ENCODE results near the gene RTTN.

RTTN gene

DNA sequence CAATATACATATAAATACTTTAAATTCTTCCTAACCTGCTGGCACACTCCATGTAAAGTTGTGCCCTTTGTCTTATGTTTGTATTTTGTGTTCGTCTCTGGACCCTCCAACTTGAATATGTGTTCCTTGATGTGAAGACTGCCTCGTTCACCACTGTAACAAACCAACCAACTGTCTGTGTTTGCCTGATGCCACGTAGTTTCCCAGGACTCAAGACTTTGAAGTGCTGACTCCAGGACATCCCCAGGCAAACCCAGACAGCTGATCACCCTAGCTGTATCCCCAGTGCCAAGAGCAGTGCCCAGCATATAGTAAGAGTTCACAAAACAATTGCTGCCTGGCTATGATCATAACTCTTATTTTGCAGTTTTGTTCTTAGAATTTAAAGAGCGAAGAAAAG is 242.3 kb downstream of the RTTN start:
- DNase-seq = no peak

DNA sequence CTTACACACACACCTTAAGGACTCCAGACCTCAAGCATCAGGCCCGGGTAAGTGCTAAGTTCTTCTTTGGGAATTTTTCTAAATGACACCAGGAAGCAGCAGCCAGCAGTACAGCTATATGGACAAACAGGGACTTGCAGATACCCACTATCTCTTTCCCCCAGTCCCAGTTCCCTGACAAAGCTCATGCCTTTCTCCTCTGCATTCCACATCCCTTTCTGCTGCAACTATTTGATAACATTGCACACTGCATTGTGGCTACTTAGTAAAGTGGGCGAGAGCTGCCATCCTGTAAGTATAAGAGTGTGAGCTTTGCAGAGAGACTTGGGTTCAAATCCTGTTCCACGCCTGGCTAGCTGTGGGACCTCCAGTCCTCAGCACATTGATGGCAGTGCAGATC is 243.8 kb downstream of the RTTN start:
- DNase-seq = no peak

DNA sequence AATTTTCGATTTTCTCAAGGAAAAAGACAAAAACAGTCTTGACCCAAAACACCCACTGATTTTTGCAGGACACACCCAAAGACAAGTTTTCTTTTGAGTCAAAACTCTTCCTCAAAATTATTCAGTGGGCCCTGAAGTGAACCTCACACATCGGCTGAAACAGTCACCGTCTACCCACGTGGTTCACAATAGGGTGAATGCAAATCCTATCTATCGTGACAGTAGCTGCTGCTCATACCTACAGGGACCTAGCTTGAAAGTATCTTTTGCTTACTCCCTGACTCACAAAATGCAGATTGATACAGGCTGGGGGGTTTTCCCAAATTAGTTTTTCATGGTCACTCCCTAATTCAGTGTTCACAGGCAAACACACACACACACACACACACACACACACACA is 247.1 kb downstream of the RTTN start:
- DNase-seq = no peak

DNA sequence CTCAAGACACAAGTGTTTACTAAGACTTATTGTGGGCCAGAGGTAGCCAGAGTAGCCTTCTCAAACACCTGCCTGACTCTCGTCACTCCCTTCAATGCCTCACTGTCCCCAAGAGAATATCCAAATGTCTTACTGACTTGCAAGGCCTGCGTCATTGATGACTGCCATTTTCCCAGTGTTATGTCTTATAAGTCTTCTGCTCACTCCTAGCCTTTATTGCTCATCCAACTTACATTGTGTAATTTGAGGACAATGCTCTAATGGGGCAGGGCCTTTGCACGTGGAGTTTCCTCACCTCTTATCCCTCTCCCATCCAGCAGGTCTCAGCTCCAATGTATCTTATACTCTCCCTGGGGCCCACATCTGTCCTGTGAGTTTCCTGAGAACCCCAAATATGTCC is 247.7 kb downstream of the RTTN start:
- DNase-seq = no peak

DNA sequence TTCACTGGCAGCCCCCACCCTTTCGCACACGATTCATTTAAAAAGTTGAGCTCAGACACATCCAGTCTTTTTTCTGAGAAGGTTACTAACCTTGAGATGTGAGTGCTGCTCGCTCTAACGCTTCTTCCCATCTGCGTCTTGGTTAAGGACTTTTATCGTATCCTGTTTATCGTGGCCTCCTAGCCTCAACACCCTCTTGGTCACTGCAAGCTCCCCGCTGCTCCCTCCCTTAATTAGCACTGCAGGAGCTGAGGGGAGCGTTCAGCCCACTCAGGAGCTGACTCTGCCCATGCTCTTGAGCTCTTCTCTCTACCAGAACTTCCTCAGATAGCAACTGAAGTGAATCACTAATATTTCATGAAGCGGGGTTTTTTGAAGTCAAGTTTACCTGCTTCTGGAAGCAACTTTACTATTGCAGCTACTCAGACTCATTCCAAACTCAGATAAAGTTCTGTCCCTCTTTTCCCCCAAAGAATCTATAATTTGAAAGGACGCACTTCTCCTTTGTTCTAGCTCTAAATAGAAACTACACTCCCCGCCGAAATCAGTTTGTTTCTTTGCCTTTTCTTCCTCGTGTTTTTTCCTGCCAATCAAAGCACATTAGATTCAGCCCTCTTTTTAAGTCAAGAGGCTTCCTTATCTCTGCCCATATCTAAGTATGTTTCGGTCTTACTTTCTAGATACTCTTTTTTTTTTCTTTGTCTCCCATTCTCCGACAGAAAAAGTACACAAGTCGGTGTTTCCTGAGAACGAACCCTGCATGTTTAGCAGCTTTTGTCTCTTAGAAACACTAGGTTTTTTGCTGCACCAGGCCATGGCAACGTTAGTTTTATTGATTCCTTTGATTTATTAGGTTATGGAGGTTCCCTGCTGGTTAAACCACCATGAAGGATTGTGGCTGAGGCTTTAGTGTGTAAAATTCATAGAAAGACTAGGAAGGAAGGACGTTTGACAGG is 248.5 kb downstream of the RTTN start:
- no peak for DNase-seq

DNA sequence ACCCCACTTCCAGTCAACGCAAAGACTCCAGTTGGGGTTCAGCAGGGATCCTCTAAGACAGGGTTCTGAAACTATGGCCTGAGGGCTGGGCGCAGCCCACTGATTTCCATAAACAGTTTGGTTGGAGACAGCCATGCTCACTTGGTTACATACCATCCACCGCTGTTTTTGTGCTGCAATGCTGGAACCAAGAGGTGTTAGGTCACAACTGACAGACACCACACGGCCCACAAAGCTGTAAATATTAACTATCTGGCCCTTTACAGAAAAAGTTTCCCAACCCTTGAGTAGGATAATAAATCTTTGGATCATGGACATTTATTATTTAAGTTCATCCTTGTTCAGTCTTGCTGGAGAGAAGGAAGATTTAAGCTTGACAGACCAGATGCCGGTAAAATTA is 249.4 kb downstream of the RTTN start:
- no peak for DNase-seq

DNA sequence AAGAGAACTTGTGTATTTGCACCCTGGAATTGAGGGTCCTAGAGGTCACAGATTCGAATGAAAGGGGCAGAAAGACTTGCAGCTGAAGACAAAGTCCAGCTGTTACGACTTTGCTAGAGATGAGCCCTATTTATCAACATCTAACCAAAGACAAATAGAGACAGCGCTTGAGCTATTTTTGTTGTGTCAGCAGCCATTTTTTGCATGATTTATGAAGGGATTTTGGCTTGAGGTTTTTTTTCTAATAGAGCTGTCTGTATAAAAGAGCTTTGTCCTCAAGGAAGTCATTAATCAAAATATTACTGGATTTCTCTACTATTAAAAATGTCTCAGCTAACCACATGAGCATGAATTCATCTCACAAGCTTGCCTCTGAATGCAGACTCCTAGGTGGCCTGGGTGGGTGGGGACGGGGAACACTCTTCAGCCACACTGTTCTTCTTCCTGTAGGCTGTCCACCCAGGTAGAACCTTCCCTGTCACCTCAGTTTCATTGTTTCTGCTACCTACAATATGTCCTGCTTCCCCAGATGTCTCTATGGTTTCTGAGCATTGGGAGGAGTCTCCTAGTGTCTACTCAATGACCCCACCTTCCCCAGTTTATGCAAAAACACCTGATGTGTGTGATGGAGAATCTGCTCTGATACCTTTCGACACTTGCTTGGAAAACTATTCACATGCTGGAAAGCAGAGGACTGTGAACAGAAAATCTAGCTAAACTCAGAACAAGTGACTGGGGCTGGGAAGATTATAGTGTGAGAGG is 250.6 kb downstream of the RTTN start:
- DNase-seq = no peak

DNA sequence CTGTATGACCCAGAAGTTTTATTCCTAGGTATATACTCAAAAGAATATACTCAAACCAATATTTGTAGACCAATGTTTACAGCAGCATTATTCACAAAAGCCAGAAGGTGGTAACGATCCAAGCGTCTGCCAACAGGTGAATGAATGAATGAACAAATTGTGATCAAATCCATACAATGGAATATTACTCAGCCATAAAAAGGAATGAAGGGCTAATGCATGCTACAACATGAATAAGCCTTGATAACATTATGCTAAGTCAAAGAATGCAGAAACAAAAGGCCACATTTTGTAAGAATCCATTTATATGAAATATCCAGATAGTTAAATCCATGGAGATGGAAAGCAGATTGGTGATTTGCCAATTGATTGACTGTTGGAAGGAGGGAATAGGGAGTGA is 252.3 kb downstream of the RTTN start:
- DNase-seq = no peak

All from right forelimb (tissue), 1 donor.